HL-60 (cell line): Measurements from ENCODE around the gene MT1H.

Source experiments
- CTCF ChIP-seq: IDR thresholded peaks from one replicate; pipeline ENCODE4 v1.5.1; 2011; ENCODE audit warnings: low read length, control low read depth, inconsistent platforms; ENCODE audit not compliant: insufficient read depth
- GABPA ChIP-seq: IDR thresholded peaks from 2 replicates; pipeline ENCODE4 v1.6.1; 2012; ENCODE audit warnings: low read depth
- POLR2AphosphoS5 ChIP-seq: IDR thresholded peaks from 2 replicates; pipeline ENCODE4 v1.6.1; 2012; ENCODE audit warnings: low read depth

- TF ChIP-seq CTCF (no peak), GABPA (no peak), POLR2AphosphoS5 (no peak)
Measured at GRCh38 chr16:56641166-56641565, 28.4 kb upstream of the MT1H start.
